CD4-positive, alpha-beta T cell (primary cell): Measurements from ENCODE around the gene YBX2. TPM values are rescaled to one million over a fixed set of nuclear protein-coding genes. Genes with fewer than 3 reads are reported as not detected.

Experiments used
- ATAC-seq: fragments of 200-7000 bp; cut with Tn5 transposase; one replicate; pipeline ENCODE4 v1.10.0; 2022; ENCODE audit warnings: mild to moderate bottlenecking; ENCODE audit not compliant: poor library complexity
- CTCF ChIA-PET: fragments of 350-600 bp; sonication (Branson Sonifier 250); formaldehyde crosslinking; loops from one replicate; lab custom pipeline; 2021; ENCODE audit warnings: antibody characterized with exemption, inconsistent platforms; lab: Charles Lee
- POLR2A ChIA-PET: fragments of 350-600 bp; sonication (Branson Sonifier 250); formaldehyde crosslinking; loops from one replicate; lab custom pipeline; 2021; ENCODE audit warnings: antibody characterized with exemption, inconsistent platforms; lab: Charles Lee
- DNase-seq, 14 experiments: peaks; one replicate each; pipeline ENCODE4 v3.0.0-alpha.2; 2013 to 2020; ENCODE audit warnings: mixed read lengths in 2 of 14
- H3K27ac ChIP-seq, 2 donors: one replicate each; pipeline versions ENCODE4 v1.5.1 to v1.7.0; 2013; ENCODE audit warnings: low read length in 2 of 2, low read depth in 1 of 2, mild to moderate bottlenecking in 1 of 2
- H3K27me3 ChIP-seq, 2 experiments: 1 replicate in 1 of 2; 2 replicates in 1 of 2; pipeline versions ENCODE4 v1.6.1 to v1.7.0; 2013; ENCODE audit warnings: low read length in 2 of 2, control low read depth in 1 of 2, mild to moderate bottlenecking in 1 of 2, moderate library complexity in 1 of 2; ENCODE audit not compliant: insufficient read depth in 2 of 2, control insufficient read depth in 1 of 2
- H3K36me3 ChIP-seq: one replicate; pipeline ENCODE4 v1.6.1; 2013; ENCODE audit warnings: low read length, control low read depth; ENCODE audit not compliant: insufficient read depth
- H3K4me1 ChIP-seq: one replicate; pipeline ENCODE4 v1.6.1; 2013; ENCODE audit warnings: low read length, control low read depth; ENCODE audit not compliant: insufficient read depth
- H3K4me3 ChIP-seq: one replicate; pipeline ENCODE4 v1.5.1; 2013; ENCODE audit warnings: mild to moderate bottlenecking, low read length, moderate library complexity
- H3K9me3 ChIP-seq, 2 experiments: 1 replicate in 1 of 2; 2 replicates in 1 of 2; pipeline versions ENCODE4 v1.6.1 to v1.7.0; 2013; ENCODE audit warnings: low read length in 2 of 2, mild to moderate bottlenecking in 2 of 2, control low read depth in 1 of 2, moderate library complexity in 1 of 2; ENCODE audit not compliant: control insufficient read depth in 1 of 2, insufficient read depth in 1 of 2
- H3K27ac Mint-ChIP-seq: one replicate; pipeline ENCODE4 v1.8.0; 2020; ENCODE audit warnings: mixed read lengths
- H3K27me3 Mint-ChIP-seq: one replicate; pipeline ENCODE4 v1.8.0; 2021; ENCODE audit warnings: mixed read lengths
- H3K36me3 Mint-ChIP-seq: one replicate; pipeline ENCODE4 v1.8.0; 2021; ENCODE audit warnings: low read depth, mixed read lengths
- H3K4me1 Mint-ChIP-seq: one replicate; pipeline ENCODE4 v1.8.0; 2021; ENCODE audit warnings: low read depth, mixed read lengths
- H3K4me3 Mint-ChIP-seq: one replicate; pipeline ENCODE4 v1.8.0; 2020; ENCODE audit warnings: mild to moderate bottlenecking, mixed read lengths
- H3K9me3 Mint-ChIP-seq: one replicate; pipeline ENCODE4 v1.8.0; 2020; ENCODE audit warnings: mixed read lengths
- CTCF ChIP-seq: fragments of 200-600 bp; IDR thresholded peaks from one replicate; pipeline ENCODE4 v1.8.0; 2022; ENCODE audit warnings: antibody characterized with exemption, mild to moderate bottlenecking
- intact Hi-C, 2 experiments: fragments of 100-400 bp; cut with DNase I in 1 of 2; cut with micrococcal nuclease in 1 of 2; formaldehyde crosslinking; loops; one replicate each; pipeline versions ENCODE4 v1.15.1 to v1.9.0; 2023 to 2025; cut with DNase I, micrococcal nuclease
- total RNA-seq, 174 experiments: library from RNA in 2 of 174; stranded (reverse) in 2 of 174; gene quantifications; one replicate each; pipeline ENCODE4 v1.2.3 and lab custom pipeline; 2021 to 2026

YBX2 gene
- total RNA-seq, 2 experiments from 2014 or later, result 0.56 TPM; not detected in 1

DNA sequence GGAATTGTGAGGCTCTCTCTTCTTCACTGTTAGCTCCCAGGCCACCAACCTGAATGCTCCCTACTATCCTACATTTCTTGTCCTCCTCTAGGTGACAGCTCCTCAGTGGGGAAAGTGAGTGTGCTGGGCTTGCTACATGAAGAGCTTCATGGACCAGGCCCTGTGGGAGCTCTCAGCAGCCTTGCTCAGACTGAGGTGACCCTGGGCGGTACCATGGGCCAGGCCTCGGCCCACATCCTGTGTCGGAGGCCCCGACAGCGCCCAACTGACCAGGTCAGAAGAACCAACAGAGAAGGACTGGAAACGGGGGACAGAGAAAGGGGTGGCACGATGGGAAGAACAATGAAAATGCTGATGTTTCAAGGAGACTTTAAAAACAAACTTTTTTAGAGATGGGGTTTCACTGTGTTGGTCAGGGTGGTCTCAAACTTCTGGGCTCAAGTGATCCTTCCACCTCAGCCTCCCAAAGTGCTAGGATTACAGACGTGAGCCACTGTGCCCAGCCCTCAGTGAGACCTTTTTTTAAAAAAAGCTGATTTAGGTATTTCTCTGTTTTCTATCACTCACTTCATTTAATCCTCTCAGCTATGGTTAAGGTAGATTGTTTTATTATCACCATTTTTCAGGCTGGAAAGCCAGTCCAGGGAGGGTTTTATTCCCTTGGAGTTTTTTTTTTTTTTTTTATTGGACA, 37.5 kb downstream of the YBX2 start:
- Mint-ChIP-seq H3K27ac (peak overlapping the region; percentile 27), H3K4me3 (no peak overlapping the region), H3K27me3 (no peaks in the 10 kb centered on the region), H3K4me1 (peaks cover 24% of the 10 kb centered on the region), H3K9me3 (no peaks in the 10 kb centered on the region), H3K36me3 (peaks cover 66% of the 10 kb centered on the region)
- Histone ChIP-seq H3K36me3 (peaks cover 37% of the 10 kb centered on the region), H3K4me3 (no peak overlapping the region), H3K4me1 (peaks cover 25% of the 10 kb centered on the region), H3K9me3 (no peaks in the 10 kb centered on the region), H3K27ac (no peak overlapping the region), H3K27me3 (peaks cover 0 to 2% of the 10 kb centered on the region in 2 experiments)
- ChIA-PET POLR2A (interaction anchor here (0.6 to 1.4 kb wide), 4 partner anchors 10 to 241 kb away, joined by 3 to 6 read pairs (median 4); partner anchors contain the start of genes GABARAP and PHF23), CTCF (interaction anchor here (0.7 to 1.0 kb wide), 2 partner anchors 39 to 503 kb away, joined by 3 read pairs; no protein-coding TSS in a partner anchor)
- intact Hi-C loops, result no loop called here
- DNase-seq, result no peak
- no peak for TF ChIP-seq CTCF
- no peak for ATAC-seq

DNA sequence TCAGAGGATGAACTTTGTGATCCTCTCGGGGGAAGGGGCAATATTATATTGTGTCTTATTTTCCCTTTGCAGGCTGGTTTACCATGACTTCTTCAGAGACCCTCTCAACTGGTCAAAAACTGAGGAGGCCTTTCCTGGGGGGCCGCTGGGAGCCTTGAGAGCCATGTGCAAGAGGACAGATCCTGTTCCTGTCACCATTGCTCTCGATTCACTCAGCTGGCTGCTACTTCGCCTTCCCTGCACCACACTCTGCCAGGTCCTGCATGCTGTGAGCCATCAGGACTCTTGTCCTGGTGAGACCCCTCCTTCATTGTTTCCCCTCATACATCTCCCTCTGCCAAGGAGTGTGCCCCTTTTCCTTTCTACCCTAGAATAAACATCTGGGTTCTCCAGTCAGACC, 39.9 kb downstream of the YBX2 start:
- DNase-seq, result no peak
- intact Hi-C loops, result loop anchor here in 1 of 2 experiments (5.0 kb wide), 4 partner anchors 37 to 308 kb away; partner anchors contain the start of genes ACADVL, DLG4, EIF5A and FGF11
- peaks cover 37% of the 10 kb centered on the region for H3K36me3 ChIP-seq
- H3K27me3 ChIP-seq, result no peaks in the 10 kb centered on the region
- H3K4me3 Mint-ChIP-seq, result peak overlapping the region; percentile 58
- ChIA-PET CTCF (interaction anchor here (0.6 kb wide), 1 partner anchor 35 kb away, joined by 3 read pairs; the partner anchor contains the start of genes ACADVL and DLG4), POLR2A (no interaction called here)
- H3K9me3 ChIP-seq, result no peaks in the 10 kb centered on the region
- no peak overlapping the region for H3K4me3 ChIP-seq
- peaks cover 66% of the 10 kb centered on the region for H3K36me3 Mint-ChIP-seq
- peaks cover 34% of the 10 kb centered on the region for H3K4me1 Mint-ChIP-seq
- peaks cover 25% of the 10 kb centered on the region for H3K4me1 ChIP-seq
- TF ChIP-seq CTCF, result no peak
- H3K27ac Mint-ChIP-seq, result no peak overlapping the region
- no peaks in the 10 kb centered on the region for H3K27me3 Mint-ChIP-seq
- no peak for ATAC-seq
- H3K9me3 Mint-ChIP-seq, result no peaks in the 10 kb centered on the region
- H3K27ac ChIP-seq, result no peak overlapping the region

- Mint-ChIP-seq H3K4me3 (peak overlapping the region; percentile 91), H3K27me3 (no peaks in the 10 kb centered on the region), H3K4me1 (peaks cover 45% of the 10 kb centered on the region), H3K27ac (peak overlapping the region; percentile 100), H3K36me3 (peaks cover 55% of the 10 kb centered on the region), H3K9me3 (no peaks in the 10 kb centered on the region)
- Histone ChIP-seq H3K27me3 (no peaks in the 10 kb centered on the region), H3K4me3 (peak overlapping the region; percentile 71), H3K4me1 (peaks cover 36% of the 10 kb centered on the region), H3K27ac (peak overlapping the region; percentile 99), H3K36me3 (peaks cover 30% of the 10 kb centered on the region), H3K9me3 (no peaks in the 10 kb centered on the region)
- TF ChIP-seq CTCF, result no peak
- intact Hi-C loops, result loop anchor here in 1 of 2 experiments (2.0 to 5.0 kb wide), 5 partner anchors 36 to 434 kb away; partner anchors contain the start of genes ACADVL, DLG4, EIF5A and FGF11
- CTCF ChIA-PET, result no interaction called here
- no peak for DNase-seq
- POLR2A ChIA-PET, result interaction anchor here (0.6 kb wide), 1 partner anchor 1369 kb away, joined by 3 read pairs; no protein-coding TSS in a partner anchor
- ATAC-seq, result no peak
These were observed 41.4 kb downstream of the YBX2 start for GRCh38 chr17:7253082-7253481.
